Mononuclear cell (primary cell): ENCODE data around the gene DAB2IP. TPM values are rescaled to one million over a fixed set of nuclear protein-coding genes. Genes with fewer than 3 reads are reported as not detected.
"Not testable (repeated sequence)": the region's sequence is repeated elsewhere in the genome, so short reads cannot be mapped to it uniquely, and the experiment has no call there.

Source experiments
- H3K27me3 ChIP-seq: 2 replicates; pipeline ENCODE4 v1.6.0; 2011; ENCODE audit warnings: low read length, control low read depth; ENCODE audit not compliant: insufficient read depth
- H3K4me1 ChIP-seq: 2 replicates; pipeline ENCODE4 v1.5.1; 2011; ENCODE audit warnings: mild to moderate bottlenecking, low read length, control low read depth; ENCODE audit not compliant: insufficient read depth
- H3K4me3 ChIP-seq: 2 replicates; pipeline ENCODE4 v1.5.1; 2011; ENCODE audit warnings: mild to moderate bottlenecking, low read length, moderate library complexity
- H3K9me3 ChIP-seq: 2 replicates; pipeline ENCODE4 v1.5.1; 2011; ENCODE audit warnings: low read depth, mild to moderate bottlenecking, control low read depth, low read length
- total RNA-seq: library from RNA; depleted of rRNA; stranded (reverse); fragments of >200 nt; gene quantifications from one replicate; pipeline ENCODE4 v1.2.3, GENCODE V29; 2012

DAB2IP gene
- total RNA-seq, 1 donor: 0.10 TPM

DNA sequence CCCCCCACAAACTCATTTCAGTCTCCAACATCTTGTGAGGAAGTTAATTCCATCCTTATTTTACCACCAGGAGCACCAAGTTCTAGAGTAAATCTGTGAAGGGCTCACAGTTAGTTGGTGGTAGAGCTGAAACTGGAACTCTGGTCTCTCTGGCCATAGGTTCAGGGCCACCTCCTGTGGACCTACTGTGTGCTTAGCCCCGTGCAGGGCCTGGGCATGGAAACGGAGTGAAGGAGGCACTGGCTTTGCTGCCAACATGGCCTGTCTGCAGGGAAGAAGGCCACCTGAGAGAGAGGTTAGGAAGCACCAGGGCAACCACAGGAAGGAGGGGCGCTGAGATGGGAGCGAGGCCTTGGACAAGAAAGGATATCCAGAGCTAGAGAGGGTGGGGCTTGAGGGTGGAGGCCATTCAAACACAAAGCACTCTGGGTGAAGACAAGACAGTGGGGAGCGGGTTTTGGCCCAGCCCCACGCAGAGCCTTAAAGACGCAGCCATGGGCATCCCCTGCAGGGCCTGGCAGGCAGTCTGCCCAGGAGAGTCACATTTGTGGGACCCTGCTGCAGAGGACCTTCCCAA is 16.0 kb upstream of the DAB2IP start:
- Histone ChIP-seq H3K4me3 (no peak overlapping the region), H3K9me3 (no peaks in the 10 kb centered on the region), H3K27me3 (no peaks in the 10 kb centered on the region), H3K4me1 (no peaks in the 10 kb centered on the region)

DNA sequence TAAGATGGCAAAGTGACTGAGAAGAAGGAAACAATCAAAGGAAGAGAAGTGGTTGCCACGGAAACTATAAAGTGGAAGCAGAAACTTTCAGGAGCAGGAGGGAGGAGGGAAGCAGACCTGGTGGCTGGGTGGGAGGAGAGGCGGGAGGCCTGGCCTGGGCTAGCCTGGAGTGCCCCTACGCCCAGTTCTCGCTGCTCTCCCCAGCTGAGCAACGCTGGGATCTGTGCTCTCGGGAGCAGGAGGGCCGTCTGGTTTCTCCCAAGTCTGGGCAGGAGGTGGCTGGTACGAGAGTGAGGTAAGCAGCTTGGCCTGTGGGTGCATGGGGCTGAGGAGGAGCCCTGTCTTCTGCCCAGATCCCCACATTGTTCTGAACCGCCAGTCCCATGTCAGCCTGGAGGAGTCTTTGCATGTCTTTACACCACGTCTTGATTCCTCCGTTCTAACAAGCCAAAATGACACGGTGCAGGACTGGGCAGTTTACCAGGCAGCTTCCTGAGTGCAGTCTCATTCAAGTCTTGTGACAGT is 15.0 kb upstream of the DAB2IP start:
- no peaks in the 10 kb centered on the region for H3K27me3 ChIP-seq

DNA sequence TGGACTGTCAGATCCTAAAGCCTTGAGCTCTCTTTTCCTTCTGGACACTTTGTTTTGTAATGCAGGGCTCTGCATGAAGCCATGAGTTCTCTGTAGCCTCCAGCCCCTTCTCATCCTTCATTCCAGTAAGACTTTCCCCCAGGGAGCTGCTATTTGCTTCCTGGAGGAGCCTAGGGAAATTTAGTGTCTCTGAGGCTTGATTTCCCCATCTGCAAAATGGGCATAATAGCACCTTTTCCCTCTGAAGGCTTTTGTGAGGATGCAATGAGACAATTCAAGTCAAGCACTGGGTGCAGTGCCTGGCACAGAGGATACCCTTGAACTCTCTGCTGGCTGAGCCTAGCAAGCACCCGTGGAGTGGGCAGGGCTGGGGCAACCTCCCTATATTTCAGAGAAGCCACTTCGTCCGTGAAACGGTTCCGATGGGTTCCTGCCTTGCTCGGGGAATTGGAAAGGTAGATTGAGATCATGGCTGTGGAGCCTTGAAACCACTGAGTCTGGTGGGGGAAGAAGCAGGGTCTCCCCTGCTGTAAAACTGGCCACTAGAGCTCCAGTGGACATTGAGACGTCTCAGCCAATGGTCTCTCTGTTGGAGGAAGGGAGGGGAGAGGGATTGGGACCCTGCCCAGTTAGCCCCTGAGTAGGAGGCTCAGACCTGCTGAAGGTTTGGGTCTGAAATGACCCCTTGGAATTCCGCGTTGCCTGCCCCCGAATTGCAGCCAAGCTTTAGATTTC is 14.3 kb upstream of the DAB2IP start:
- Histone ChIP-seq H3K4me3 (no peak overlapping the region), H3K27me3 (no peaks in the 10 kb centered on the region), H3K4me1 (no peaks in the 10 kb centered on the region), H3K9me3 (no peaks in the 10 kb centered on the region)

More for the DNA sequence above, 15.0 kb upstream of the DAB2IP start:
- H3K4me1 ChIP-seq: no peaks in the 10 kb centered on the region
- no peaks in the 10 kb centered on the region for H3K9me3 ChIP-seq
- no peak overlapping the region for H3K4me3 ChIP-seq

DNA sequence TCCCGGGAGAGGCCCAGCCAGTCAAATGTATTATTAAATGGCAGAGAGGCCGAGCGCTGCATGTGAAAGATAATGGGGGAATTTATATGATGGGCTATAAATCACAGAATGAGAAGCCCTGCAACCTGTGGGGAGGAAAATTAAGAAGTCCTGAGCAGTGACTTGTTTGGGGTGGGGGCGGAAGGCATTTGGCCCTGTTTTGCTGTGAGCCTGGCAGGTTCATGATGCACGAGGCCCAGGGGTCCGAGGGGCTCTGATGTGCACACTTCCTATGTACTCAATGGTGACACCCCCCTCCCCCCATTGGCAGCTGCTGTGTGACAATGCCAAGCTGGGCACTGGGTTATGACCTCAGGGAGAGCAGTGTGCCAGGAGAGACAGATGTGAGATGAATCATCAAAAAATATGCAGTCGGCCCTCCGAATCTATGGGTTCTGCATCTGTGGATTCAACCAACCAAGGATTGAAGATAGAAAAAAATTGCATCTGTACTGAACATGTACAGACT is 13.7 kb upstream of the DAB2IP start:
- no peaks in the 10 kb centered on the region for H3K4me1 ChIP-seq
- no peak overlapping the region for H3K4me3 ChIP-seq
- H3K27me3 ChIP-seq: no peaks in the 10 kb centered on the region
- no peaks in the 10 kb centered on the region for H3K9me3 ChIP-seq

DNA sequence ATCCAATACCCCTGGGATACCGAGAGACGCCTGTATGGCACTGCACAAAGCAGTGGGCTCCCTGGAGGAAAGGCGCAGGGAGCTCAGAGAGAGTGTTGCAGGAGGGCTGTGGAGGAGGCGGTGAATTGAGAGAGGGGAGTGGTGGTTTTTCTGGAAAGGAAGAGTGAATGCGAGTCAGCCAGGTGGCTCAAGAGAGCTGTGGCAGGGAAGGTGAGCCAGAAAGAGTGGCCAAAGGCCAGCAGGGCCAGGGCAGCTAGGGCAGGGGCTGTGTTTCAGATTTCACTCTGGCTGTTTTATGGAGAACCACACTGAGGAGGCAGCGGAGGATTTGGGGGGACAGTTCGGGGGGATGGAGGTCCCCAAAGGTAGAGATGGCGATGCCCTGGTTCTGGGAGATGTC is 13.0 kb upstream of the DAB2IP start:
- Histone ChIP-seq H3K9me3 (no peaks in the 10 kb centered on the region), H3K27me3 (no peaks in the 10 kb centered on the region), H3K4me1 (no peaks in the 10 kb centered on the region), H3K4me3 (no peak overlapping the region)

DNA sequence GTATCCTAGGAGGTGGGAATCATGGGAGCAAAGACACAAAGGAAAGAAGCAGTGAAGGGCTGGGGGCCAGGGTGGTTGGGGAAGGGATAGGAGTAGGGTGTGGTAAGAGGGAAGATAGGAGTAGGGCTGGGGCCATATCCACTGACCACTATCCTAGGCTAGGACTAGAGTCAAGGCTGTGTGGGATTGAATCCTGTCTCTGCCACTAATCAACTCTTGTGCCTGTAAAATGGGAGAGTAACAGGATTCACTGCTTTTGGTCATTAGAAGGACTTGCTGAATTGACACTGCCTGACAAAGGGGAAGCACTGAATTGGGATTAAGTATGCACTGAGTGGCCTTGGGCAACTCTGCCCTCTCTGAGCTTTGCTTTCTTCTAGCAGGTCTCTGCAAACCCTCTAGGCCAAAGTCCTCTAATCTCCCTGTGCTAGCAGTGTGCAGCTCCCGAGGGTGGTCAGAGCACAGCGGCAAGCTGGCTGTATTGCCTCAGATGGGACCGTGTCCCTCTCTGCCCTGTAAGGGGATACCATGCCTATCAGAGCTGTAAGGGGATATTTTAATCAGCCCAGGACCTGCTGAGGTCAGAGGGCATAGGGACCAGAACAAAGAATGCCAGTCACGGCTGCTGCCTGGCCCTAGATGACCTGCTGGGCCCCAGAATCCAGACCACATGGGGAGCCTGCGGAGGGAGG is 12.4 kb upstream of the DAB2IP start:
- no peak overlapping the region for H3K4me3 ChIP-seq
- no peaks in the 10 kb centered on the region for H3K9me3 ChIP-seq
- H3K4me1 ChIP-seq: no peaks in the 10 kb centered on the region
- no peaks in the 10 kb centered on the region for H3K27me3 ChIP-seq

DNA sequence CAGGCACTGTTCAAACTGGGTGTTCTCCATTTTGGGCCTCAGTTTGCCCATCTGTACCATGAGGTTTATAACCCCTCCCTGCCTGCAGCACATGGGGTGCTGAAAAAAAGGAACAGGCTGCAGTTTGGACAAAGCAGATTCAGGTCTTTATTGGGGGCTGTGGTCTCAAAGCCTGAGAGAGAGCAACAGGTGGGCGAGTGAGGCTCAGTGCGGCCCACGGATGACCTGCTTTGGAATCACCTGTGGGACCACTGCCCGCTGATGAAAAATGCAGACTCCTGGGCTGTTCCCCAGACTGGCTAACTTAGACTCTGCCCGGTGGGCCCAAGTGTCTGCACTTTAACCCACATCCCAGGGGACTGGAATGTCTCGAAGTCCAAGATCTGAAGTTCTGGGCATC is 11.8 kb upstream of the DAB2IP start:
- no peaks in the 10 kb centered on the region for H3K4me1 ChIP-seq
- H3K4me3 ChIP-seq: no peak overlapping the region
- no peaks in the 10 kb centered on the region for H3K27me3 ChIP-seq
- no peaks in the 10 kb centered on the region for H3K9me3 ChIP-seq

DNA sequence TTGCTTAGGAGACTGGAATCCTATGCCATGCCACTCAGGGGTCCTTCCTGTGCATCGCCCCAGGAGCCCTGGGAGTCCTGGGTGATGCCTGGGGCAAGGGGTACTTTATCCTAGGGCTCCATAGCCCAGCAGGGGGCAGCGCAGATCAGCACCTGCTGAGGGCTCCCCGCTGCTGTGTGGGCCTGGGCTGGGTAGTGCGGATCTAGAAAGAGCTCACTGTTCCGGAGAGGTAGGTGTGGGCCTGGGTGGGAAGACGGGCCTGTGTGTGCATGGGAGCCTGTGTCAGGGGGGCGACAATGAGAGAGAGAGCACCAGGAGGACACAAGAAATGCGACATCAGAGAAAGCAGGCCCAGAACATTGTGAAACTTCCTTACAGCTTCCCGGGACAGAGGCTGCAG is 11.4 kb upstream of the DAB2IP start:
- no peak overlapping the region for H3K4me3 ChIP-seq
- H3K27me3 ChIP-seq: no peaks in the 10 kb centered on the region
- no peaks in the 10 kb centered on the region for H3K9me3 ChIP-seq
- H3K4me1 ChIP-seq: no peaks in the 10 kb centered on the region

DNA sequence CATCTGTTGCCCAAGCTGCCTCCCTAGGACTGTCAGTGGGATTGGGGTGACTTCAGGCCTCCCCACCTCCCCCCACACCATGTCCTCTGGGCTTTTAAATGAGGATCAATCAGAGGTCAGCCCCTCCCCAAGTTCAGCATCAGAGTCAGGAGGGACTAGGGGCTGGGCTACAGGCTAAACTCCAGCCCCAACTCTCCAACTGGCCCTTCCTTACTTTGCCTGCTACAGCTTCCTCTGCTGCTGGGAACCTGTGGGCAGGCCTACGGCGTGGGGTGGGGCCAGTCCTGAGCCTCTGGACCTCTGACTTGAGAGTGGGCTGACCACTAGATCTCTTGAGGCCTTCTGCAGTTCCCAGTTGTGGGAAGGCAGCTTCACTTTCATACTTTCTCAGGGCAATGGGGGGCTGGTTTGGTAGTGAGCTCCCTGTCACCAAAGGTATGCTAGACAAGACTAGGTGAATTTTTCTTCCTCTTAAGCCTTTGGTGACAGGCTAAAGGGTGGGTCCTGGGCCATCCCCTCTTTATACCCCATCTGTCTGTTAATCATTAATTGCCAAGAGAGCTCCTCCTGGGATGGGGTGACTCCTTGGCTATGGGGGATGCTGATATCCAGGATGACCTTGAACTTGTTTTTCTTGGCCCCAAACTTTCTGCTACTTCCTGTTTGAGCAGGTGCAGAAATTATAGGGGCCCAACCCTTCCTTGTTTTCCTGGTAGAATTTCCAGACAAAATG is 10.8 kb upstream of the DAB2IP start:
- Histone ChIP-seq H3K4me1 (no peaks in the 10 kb centered on the region), H3K9me3 (no peaks in the 10 kb centered on the region), H3K4me3 (no peak overlapping the region), H3K27me3 (no peaks in the 10 kb centered on the region)

DNA sequence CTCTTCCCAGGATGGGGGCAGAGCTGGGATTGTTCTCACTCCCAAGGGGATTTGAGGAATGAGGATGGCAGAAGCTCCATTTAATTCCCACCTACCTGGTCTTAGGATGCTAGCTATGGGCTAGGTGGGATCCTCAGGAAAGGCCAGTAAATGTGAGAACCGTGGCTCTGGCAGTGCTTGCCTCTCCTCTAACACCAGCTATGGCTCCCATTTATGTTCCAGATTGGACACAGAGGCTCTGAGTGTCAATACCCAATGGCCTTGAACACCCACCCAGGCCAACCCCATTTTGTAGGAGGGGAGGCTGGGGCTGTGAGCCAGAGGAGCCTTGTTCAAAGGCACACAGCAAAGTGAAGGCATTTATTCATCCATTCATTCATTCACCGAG is 10.2 kb upstream of the DAB2IP start:
- no peak overlapping the region for H3K4me3 ChIP-seq
- no peaks in the 10 kb centered on the region for H3K4me1 ChIP-seq
- H3K27me3 ChIP-seq: no peaks in the 10 kb centered on the region
- H3K9me3 ChIP-seq: no peaks in the 10 kb centered on the region

DNA sequence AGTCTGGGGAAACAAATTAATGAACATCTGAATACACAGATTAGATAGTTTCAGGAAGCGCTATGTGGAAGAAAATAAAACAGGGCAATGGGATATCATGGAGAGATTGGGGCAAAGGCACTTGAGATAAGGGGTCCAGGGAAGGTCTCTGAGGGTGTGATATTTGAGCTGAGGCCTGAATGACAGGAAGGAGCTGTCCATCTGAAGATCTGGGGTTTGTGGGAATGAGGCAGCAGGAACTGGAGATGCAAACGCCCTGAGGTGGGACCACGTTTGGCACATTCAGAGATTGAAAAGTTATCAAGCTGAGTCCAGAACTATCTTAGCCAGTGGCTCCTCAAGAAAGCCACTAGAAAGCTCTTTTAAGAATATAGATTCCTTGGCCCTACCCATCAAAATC is 8.7 kb upstream of the DAB2IP start:
- Histone ChIP-seq H3K4me3 (no peak overlapping the region), H3K4me1 (no peaks in the 10 kb centered on the region), H3K9me3 (no peaks in the 10 kb centered on the region), H3K27me3 (no peaks in the 10 kb centered on the region)

DNA sequence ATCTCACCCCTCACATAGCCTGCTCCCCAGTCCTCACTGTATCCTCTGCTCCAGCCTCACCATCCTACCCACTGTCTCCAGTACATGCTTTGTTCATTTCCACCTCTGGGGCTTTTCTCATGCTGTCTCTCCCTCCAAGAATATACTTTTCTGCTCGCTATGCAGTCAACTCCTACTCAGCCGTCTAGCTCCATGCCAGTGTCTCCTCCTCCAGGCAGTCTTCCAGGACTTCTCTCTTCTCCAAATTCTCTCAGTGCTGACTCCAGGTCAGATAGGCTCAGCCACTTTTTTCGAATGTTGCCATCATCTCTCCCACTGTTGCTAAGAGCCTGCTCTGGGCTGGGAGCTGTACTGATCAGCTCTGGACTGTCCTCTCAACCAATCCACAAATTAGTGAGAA is 8.0 kb upstream of the DAB2IP start:
- Histone ChIP-seq H3K4me3 (no peak overlapping the region), H3K4me1 (no peaks in the 10 kb centered on the region), H3K9me3 (no peaks in the 10 kb centered on the region)

DNA sequence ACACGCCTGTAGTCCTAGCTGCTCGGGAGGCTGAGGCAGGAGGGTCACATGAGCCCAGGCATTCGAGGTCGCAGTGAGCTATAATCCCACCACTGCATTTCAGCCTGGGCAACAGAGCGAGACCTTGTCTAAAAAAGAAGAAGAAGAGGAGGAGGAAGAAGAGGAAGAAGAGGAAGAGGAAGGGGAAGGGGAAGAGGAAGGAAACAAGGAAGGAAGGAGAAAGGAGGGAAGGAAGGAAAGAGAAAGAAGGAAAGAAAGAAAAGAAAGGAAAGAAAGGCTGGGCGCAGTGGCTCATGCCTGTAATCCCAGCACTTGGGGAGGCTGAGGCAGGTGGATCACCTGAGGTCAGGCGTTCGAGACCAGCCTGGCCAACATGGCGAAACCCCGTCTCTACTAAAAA is 7.4 kb upstream of the DAB2IP start:
- not testable (repeated sequence) for H3K9me3 ChIP-seq, H3K4me3 ChIP-seq, H3K27me3 ChIP-seq, H3K4me1 ChIP-seq

More for the DNA sequence above, 8.0 kb upstream of the DAB2IP start:
- H3K27me3 ChIP-seq: no peaks in the 10 kb centered on the region

DNA sequence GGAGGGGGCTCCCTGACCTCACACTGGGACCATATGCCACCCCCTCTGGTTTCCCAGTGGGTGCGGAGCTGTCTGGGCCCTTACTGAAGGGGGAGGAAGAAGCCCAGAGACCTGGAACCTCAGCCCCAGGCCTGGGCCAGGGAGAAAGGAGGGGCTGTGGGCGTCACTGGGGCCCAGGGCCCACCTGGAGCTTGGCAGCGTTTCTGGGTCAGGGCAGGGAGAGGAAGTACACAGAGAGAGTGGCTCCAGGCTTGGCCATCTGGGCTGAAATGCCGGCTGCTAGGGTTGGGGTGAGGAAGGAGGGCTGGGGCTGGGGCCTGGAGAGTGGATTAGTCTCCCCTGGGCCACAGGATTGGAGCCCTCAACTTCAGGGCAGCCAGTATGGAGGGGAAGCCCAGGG is 6.4 kb upstream of the DAB2IP start:
- H3K4me1 ChIP-seq: no peaks in the 10 kb centered on the region
- H3K27me3 ChIP-seq: peaks cover 2% of the 10 kb centered on the region
- H3K4me3 ChIP-seq: no peak overlapping the region
- no peaks in the 10 kb centered on the region for H3K9me3 ChIP-seq
